ENCODE data around the gene GZF1. TPM values are rescaled to one million over a fixed set of nuclear protein-coding genes. Genes with fewer than 3 reads are reported as not detected.
A peak's percentile ranks its signal among the peaks of the same experiment; 100 is the strongest.

GZF1 gene
- total RNA-seq, 1 donor from 2014 or later: 16.3 TPM

DNA sequence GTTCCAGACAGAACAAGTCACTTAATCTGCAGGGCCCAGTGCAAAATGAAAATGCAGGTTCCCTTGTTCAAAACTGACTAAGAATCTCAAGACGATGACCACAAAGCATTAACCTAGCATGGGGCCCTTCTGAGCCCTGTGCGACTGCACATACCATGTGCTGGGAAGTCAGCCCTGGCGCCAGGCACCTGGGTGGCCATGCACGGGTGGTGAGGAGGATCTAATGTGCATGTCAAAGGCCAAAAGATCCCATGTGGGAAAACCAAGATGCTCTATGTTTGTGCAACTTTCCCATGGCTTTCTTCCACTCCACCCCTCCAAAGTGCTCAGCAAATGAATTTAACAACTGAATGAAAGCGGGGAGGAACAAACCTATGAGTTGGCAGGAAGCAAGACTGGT, 44.9 kb upstream of the GZF1 start:
- Mint-ChIP-seq H3K4me3 (ENCODE audit: unreplicated experiment) (no peak overlapping the region), H3K27ac (ENCODE audit: unreplicated experiment) (no peak overlapping the region), H3K27me3 (ENCODE audit: low read depth, unreplicated experiment) (peaks cover 17% of the 10 kb centered on the region), H3K4me1 (ENCODE audit: low read depth, unreplicated experiment) (no peaks in the 10 kb centered on the region), H3K9me3 (ENCODE audit: unreplicated experiment) (peaks cover 6% of the 10 kb centered on the region), H3K36me3 (ENCODE audit: low read depth, unreplicated experiment) (peaks cover 4% of the 10 kb centered on the region)
- Histone ChIP-seq H4K20me1 (ENCODE audit: insufficient read depth, low read length) (no peaks in the 10 kb centered on the region), H3K4me2 (ENCODE audit: low read length) (no peak overlapping the region), H3K4me3 (ENCODE audit: insufficient read depth, low read depth, low read length) (no peak overlapping the region), H3K9me3 (ENCODE audit: insufficient read depth, low read depth, low read length) (peaks cover 4% of the 10 kb centered on the region), H3K27me3 (ENCODE audit: insufficient read depth, low read length) (peaks cover 3% of the 10 kb centered on the region), H2AFZ (ENCODE audit: low read depth, low read length) (no peak overlapping the region), H3K9ac (ENCODE audit: low read length) (no peak overlapping the region), H3K36me3 (ENCODE audit: insufficient read depth, low read length) (no peaks in the 10 kb centered on the region), H3K79me2 (ENCODE audit: insufficient read depth, low read length) (no peaks in the 10 kb centered on the region), H3K4me1 (ENCODE audit: insufficient read depth, low read length) (no peaks in the 10 kb centered on the region), H3K27ac (ENCODE audit: low read depth, low read length) (no peak overlapping the region)
- DNase-seq (ENCODE audit: low read depth): no peak
- FAIRE-seq: no peak
- no peak for TF ChIP-seq EZH2 (IDR thresholded peaks at IDR 0.05; ENCODE audit: insufficient read depth, low read length)
- TF ChIP-seq, protein P1, sequence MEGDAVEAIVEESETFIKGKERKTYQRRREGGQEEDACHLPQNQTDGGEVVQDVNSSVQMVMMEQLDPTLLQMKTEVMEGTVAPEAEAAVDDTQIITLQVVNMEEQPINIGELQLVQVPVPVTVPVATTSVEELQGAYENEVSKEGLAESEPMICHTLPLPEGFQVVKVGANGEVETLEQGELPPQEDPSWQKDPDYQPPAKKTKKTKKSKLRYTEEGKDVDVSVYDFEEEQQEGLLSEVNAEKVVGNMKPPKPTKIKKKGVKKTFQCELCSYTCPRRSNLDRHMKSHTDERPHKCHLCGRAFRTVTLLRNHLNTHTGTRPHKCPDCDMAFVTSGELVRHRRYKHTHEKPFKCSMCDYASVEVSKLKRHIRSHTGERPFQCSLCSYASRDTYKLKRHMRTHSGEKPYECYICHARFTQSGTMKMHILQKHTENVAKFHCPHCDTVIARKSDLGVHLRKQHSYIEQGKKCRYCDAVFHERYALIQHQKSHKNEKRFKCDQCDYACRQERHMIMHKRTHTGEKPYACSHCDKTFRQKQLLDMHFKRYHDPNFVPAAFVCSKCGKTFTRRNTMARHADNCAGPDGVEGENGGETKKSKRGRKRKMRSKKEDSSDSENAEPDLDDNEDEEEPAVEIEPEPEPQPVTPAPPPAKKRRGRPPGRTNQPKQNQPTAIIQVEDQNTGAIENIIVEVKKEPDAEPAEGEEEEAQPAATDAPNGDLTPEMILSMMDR (IDR thresholded peaks at IDR 0.05; ENCODE audit: insufficient read depth, low read depth, low read length): no peak

DNA sequence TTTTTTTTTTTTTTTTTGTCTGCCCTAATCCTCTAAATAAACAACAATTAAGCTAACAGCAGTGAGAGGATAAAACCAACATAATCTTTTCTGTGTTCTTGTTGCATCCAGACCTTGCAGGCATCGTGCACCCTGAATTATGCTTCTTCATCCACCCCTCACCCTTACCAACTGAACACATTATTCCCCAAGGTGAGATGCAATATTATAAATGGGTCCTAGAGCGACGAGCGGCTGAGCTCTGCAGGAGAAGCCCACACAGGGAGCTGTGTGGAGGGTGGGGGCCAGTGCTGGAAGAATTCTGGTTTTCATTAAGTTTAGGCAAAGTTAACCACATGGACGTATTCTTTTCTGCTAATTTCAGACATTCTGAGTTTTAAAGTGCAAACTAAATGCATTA, 43.6 kb upstream of the GZF1 start:
- H3K9ac ChIP-seq (ENCODE audit: low read length): no peak overlapping the region
- Mint-ChIP-seq H3K27ac (ENCODE audit: unreplicated experiment) (no peak overlapping the region), H3K36me3 (ENCODE audit: low read depth, unreplicated experiment) (peaks cover 4% of the 10 kb centered on the region), H3K9me3 (ENCODE audit: unreplicated experiment) (peaks cover 6% of the 10 kb centered on the region), H3K27me3 (ENCODE audit: low read depth, unreplicated experiment) (peaks cover 17% of the 10 kb centered on the region), H3K4me3 (ENCODE audit: unreplicated experiment) (no peak overlapping the region), H3K4me1 (ENCODE audit: low read depth, unreplicated experiment) (no peaks in the 10 kb centered on the region)
- H2AFZ ChIP-seq (ENCODE audit: low read depth, low read length): no peak overlapping the region
- H3K9me3 ChIP-seq (ENCODE audit: insufficient read depth, low read depth, low read length): peaks cover 4% of the 10 kb centered on the region
- DNase-seq (ENCODE audit: low read depth): no peak
- no peaks in the 10 kb centered on the region for H3K79me2 ChIP-seq (ENCODE audit: insufficient read depth, low read length)
- no peaks in the 10 kb centered on the region for H4K20me1 ChIP-seq (ENCODE audit: insufficient read depth, low read length)
- peaks cover 3% of the 10 kb centered on the region for H3K27me3 ChIP-seq (ENCODE audit: insufficient read depth, low read length)
- H3K4me2 ChIP-seq (ENCODE audit: low read length): no peak overlapping the region
- no peak for FAIRE-seq
- H3K4me3 ChIP-seq (ENCODE audit: insufficient read depth, low read depth, low read length): no peak overlapping the region
- H3K4me1 ChIP-seq (ENCODE audit: insufficient read depth, low read length): no peaks in the 10 kb centered on the region
- H3K36me3 ChIP-seq (ENCODE audit: insufficient read depth, low read length): no peaks in the 10 kb centered on the region
- TF ChIP-seq EZH2 (IDR thresholded peaks at IDR 0.05; ENCODE audit: insufficient read depth, low read length): no peak
- TF ChIP-seq, protein P1 (IDR thresholded peaks at IDR 0.05; ENCODE audit: insufficient read depth, low read depth, low read length): no peak
- H3K27ac ChIP-seq (ENCODE audit: low read depth, low read length): no peak overlapping the region

DNA sequence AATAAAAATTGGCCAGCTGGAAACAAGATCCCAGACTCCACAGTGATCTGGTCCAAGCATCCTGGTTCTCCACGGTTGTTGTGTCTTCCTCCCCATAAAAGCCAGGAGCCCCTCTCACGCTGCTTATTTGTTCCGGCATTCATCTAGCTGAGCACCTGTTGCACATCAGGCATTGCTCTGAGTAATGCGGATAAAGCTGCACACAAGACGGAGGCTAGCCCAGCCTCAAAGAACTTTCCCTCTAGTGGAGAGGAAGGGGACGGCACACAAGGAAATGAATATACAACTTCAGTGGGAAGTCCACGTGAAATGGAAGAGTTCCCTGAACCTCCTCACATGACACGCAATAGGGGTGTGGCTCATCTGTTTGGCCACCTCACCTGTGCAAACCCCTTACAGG, 41.7 kb upstream of the GZF1 start:
- no peak overlapping the region for H3K4me3 Mint-ChIP-seq (ENCODE audit: unreplicated experiment)
- H3K9ac ChIP-seq (ENCODE audit: low read length): no peak overlapping the region
- DNase-seq (ENCODE audit: low read depth) (no peak), FAIRE-seq (peak; percentile 23)
- no peak overlapping the region for H3K4me2 ChIP-seq (ENCODE audit: low read length)
- H3K9me3 Mint-ChIP-seq (ENCODE audit: unreplicated experiment): peaks cover 6% of the 10 kb centered on the region
- H3K27me3 Mint-ChIP-seq (ENCODE audit: low read depth, unreplicated experiment): peaks cover 23% of the 10 kb centered on the region
- H4K20me1 ChIP-seq (ENCODE audit: insufficient read depth, low read length): no peaks in the 10 kb centered on the region
- TF ChIP-seq, protein P1 (IDR thresholded peaks at IDR 0.05; ENCODE audit: insufficient read depth, low read depth, low read length): peak; percentile 32
- TF ChIP-seq EZH2 (IDR thresholded peaks at IDR 0.05; ENCODE audit: insufficient read depth, low read length): no peak
- no peaks in the 10 kb centered on the region for H3K79me2 ChIP-seq (ENCODE audit: insufficient read depth, low read length)
- no peaks in the 10 kb centered on the region for H3K4me1 Mint-ChIP-seq (ENCODE audit: low read depth, unreplicated experiment)
- peaks cover 4% of the 10 kb centered on the region for H3K36me3 Mint-ChIP-seq (ENCODE audit: low read depth, unreplicated experiment)
- H3K27ac Mint-ChIP-seq (ENCODE audit: unreplicated experiment): no peak overlapping the region
- no peak overlapping the region for H2AFZ ChIP-seq (ENCODE audit: low read depth, low read length)
- no peaks in the 10 kb centered on the region for H3K4me1 ChIP-seq (ENCODE audit: insufficient read depth, low read length)
- H3K36me3 ChIP-seq (ENCODE audit: insufficient read depth, low read length): no peaks in the 10 kb centered on the region
- H3K27me3 ChIP-seq (ENCODE audit: insufficient read depth, low read length): peaks cover 3% of the 10 kb centered on the region
- H3K4me3 ChIP-seq (ENCODE audit: insufficient read depth, low read depth, low read length): no peak overlapping the region
- no peak overlapping the region for H3K27ac ChIP-seq (ENCODE audit: low read depth, low read length)
- H3K9me3 ChIP-seq (ENCODE audit: insufficient read depth, low read depth, low read length): peaks cover 4% of the 10 kb centered on the region

Measured in astrocyte (in vitro differentiated cells and primary cell).